Skin of body (tissue), 2 donors: ENCODE data around the gene ATP2C1. TPM values are rescaled to one million over a fixed set of nuclear protein-coding genes. Genes with fewer than 3 reads are reported as not detected.
A peak's percentile ranks its signal among the peaks of the same experiment; 100 is the strongest.
"Not testable (repeated sequence)": the region's sequence is repeated elsewhere in the genome, so short reads cannot be mapped to it uniquely, and the experiment has no call there.

ENCODE experiments used
- DNase-seq: peaks from one replicate; lab custom pipeline; 2025; lab: John Stamatoyannopoulos, UW
- total RNA-seq: library from RNA; depleted of rRNA; stranded (reverse); fragments of >200 nt; gene quantifications from one replicate; pipeline ENCODE4 v1.2.3, GENCODE V29; 2014

ATP2C1 gene
- total RNA-seq, 1 donor from 2014 or later: 104 TPM

- DNase-seq: no peak
Measured at GRCh38 chr3:130939753-130940152, 45.9 kb downstream of the ATP2C1 start.

GRCh38 chr3:130941793-130942192, 47.9 kb downstream of the ATP2C1 start:
- no peak for DNase-seq

- DNase-seq: no peak
Measured at GRCh38 chr3:130946882-130947281, 53.0 kb downstream of the ATP2C1 start.

GRCh38 chr3:130948001-130948773, 54.3 kb downstream of the ATP2C1 start:
- DNase-seq: no peak

- no peak for DNase-seq
Measured at GRCh38 chr3:130948929-130949328, 55.0 kb downstream of the ATP2C1 start.

- DNase-seq: no peak
Measured at GRCh38 chr3:130950124-130950523, 56.2 kb downstream of the ATP2C1 start.

GRCh38 chr3:130950641-130951040, 56.8 kb downstream of the ATP2C1 start:
- DNase-seq: no peak

GRCh38 chr3:130955481-130955880, 61.6 kb downstream of the ATP2C1 start:
- no peak for DNase-seq

GRCh38 chr3:130956281-130956680, 62.4 kb downstream of the ATP2C1 start:
- DNase-seq: no peak

- no peak for DNase-seq
Measured at GRCh38 chr3:130956721-130957120, 62.8 kb downstream of the ATP2C1 start.

GRCh38 chr3:130960139-130960795, 66.4 kb downstream of the ATP2C1 start:
- no peak for DNase-seq

- DNase-seq: no peak
Measured at GRCh38 chr3:130961458-130961857, 67.6 kb downstream of the ATP2C1 start.

- no peak for DNase-seq
Measured at GRCh38 chr3:130963444-130963843, 69.6 kb downstream of the ATP2C1 start.

- DNase-seq: no peak
Measured at GRCh38 chr3:130963878-130964277, 70.0 kb downstream of the ATP2C1 start.

- DNase-seq: no peak
Measured at GRCh38 chr3:130967281-130967680, 73.4 kb downstream of the ATP2C1 start.

GRCh38 chr3:130968221-130968620, 74.3 kb downstream of the ATP2C1 start:
- DNase-seq: no peak

- no peak for DNase-seq
Measured at GRCh38 chr3:130969621-130970020, 75.7 kb downstream of the ATP2C1 start.

GRCh38 chr3:130971208-130971607, 77.3 kb downstream of the ATP2C1 start:
- no peak for DNase-seq

GRCh38 chr3:130972592-130972991, 78.7 kb downstream of the ATP2C1 start:
- not testable (repeated sequence) for DNase-seq

GRCh38 chr3:130973406-130973805, 79.5 kb downstream of the ATP2C1 start:
- peak; percentile 54 for DNase-seq

- DNase-seq: no peak
Measured at GRCh38 chr3:130974201-130974600, 80.3 kb downstream of the ATP2C1 start.

- DNase-seq: no peak
Measured at GRCh38 chr3:130975251-130975650, 81.4 kb downstream of the ATP2C1 start.

GRCh38 chr3:130976706-130977105, 82.8 kb downstream of the ATP2C1 start:
- DNase-seq: no peak
